HCT116 (cell line): Measurements from ENCODE around the gene MX2.

ENCODE experiments used
- EGR1 ChIP-seq: IDR thresholded peaks from 2 replicates; pipeline ENCODE4 v1.6.1; 2012; ENCODE audit warnings: low read depth
- EZH2phosphoT487 ChIP-seq: fragments of 200-600 bp; IDR thresholded peaks from 2 replicates; pipeline ENCODE4 v1.6.1; 2018; ENCODE audit warnings: antibody characterized with exemption, borderline replicate concordance
- FOSL1 ChIP-seq: IDR thresholded peaks from 2 replicates; pipeline ENCODE4 v1.6.1; 2012; ENCODE audit warnings: low read depth
- JUND ChIP-seq: IDR thresholded peaks from 2 replicates; pipeline ENCODE4 v1.6.1; 2012
- SRF ChIP-seq: IDR thresholded peaks from 2 replicates; pipeline ENCODE4 v1.6.1; 2012; ENCODE audit warnings: low read depth
- ZNF274 ChIP-seq: fragments of 200-500 bp; sonication (Bioruptor generic); IDR thresholded peaks from 2 replicates; pipeline ENCODE4 v1.6.1; 2014; ENCODE audit warnings: mild to moderate bottlenecking, low read depth, low read length, inconsistent platforms
- TF ChIP-seq, protein P1 (sequence below), 3 experiments: fragments of 200-600 bp in 1 of 3; sonication (generic) in 1 of 3; IDR thresholded peaks in 2 of 3; conservative IDR thresholded peaks in 1 of 3; 2 replicates each; pipeline ENCODE4 v1.5.1; 2012 to 2017; ENCODE audit warnings: low read depth in 2 of 3, low read length in 2 of 3, antibody characterized with exemption in 1 of 3, borderline replicate concordance in 1 of 3, control low read depth in 1 of 3, mild to moderate bottlenecking in 1 of 3, mixed read lengths in 1 of 3, mixed run types in 1 of 3, moderate library complexity in 1 of 3; ENCODE audit not compliant: insufficient read depth in 1 of 3
- TF ChIP-seq, protein P2 (sequence below): IDR thresholded peaks from 2 replicates; pipeline ENCODE4 v1.6.1; 2012; ENCODE audit warnings: low read depth

DNA sequence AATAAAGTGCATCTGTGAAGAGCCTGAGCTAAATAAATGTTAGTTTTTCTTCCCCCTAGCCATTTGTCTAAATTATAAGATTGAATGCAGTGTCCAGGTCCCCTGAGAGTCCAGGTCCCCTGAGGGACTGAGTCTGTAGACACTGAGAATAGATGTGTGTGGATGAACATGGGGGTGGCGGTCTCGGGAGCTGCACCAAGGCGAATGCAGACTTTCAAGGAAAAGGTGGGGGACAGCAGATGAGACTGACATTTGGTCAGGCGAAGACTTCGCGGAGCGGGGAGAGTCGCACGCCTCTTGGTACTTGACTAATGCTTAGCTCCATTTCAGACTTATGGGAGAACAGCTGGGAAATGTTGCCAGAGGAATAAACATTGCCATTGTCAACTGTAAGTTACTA is 17.7 kb upstream of the MX2 start:
- TF ChIP-seq, protein P1, sequence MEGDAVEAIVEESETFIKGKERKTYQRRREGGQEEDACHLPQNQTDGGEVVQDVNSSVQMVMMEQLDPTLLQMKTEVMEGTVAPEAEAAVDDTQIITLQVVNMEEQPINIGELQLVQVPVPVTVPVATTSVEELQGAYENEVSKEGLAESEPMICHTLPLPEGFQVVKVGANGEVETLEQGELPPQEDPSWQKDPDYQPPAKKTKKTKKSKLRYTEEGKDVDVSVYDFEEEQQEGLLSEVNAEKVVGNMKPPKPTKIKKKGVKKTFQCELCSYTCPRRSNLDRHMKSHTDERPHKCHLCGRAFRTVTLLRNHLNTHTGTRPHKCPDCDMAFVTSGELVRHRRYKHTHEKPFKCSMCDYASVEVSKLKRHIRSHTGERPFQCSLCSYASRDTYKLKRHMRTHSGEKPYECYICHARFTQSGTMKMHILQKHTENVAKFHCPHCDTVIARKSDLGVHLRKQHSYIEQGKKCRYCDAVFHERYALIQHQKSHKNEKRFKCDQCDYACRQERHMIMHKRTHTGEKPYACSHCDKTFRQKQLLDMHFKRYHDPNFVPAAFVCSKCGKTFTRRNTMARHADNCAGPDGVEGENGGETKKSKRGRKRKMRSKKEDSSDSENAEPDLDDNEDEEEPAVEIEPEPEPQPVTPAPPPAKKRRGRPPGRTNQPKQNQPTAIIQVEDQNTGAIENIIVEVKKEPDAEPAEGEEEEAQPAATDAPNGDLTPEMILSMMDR (IDR thresholded peaks at IDR 0.05 in 2 of 3, conservative IDR thresholded peaks at IDR 0.05 in 1 of 3; ENCODE audit: borderline replicate concordance in 1 of 3, insufficient read depth in 1 of 3, low read depth in 2 of 3, low read length in 2 of 3), result no peak
- TF ChIP-seq SRF (no peak), ZNF274 (no peak), EGR1 (no peak), FOSL1 (no peak), EZH2phosphoT487 (no peak), JUND (no peak)
- TF ChIP-seq, protein P2, sequence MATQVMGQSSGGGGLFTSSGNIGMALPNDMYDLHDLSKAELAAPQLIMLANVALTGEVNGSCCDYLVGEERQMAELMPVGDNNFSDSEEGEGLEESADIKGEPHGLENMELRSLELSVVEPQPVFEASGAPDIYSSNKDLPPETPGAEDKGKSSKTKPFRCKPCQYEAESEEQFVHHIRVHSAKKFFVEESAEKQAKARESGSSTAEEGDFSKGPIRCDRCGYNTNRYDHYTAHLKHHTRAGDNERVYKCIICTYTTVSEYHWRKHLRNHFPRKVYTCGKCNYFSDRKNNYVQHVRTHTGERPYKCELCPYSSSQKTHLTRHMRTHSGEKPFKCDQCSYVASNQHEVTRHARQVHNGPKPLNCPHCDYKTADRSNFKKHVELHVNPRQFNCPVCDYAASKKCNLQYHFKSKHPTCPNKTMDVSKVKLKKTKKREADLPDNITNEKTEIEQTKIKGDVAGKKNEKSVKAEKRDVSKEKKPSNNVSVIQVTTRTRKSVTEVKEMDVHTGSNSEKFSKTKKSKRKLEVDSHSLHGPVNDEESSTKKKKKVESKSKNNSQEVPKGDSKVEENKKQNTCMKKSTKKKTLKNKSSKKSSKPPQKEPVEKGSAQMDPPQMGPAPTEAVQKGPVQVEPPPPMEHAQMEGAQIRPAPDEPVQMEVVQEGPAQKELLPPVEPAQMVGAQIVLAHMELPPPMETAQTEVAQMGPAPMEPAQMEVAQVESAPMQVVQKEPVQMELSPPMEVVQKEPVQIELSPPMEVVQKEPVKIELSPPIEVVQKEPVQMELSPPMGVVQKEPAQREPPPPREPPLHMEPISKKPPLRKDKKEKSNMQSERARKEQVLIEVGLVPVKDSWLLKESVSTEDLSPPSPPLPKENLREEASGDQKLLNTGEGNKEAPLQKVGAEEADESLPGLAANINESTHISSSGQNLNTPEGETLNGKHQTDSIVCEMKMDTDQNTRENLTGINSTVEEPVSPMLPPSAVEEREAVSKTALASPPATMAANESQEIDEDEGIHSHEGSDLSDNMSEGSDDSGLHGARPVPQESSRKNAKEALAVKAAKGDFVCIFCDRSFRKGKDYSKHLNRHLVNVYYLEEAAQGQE, result no peak
